OCI-LY1 (cell line): ENCODE measurements around the gene TAS1R2.

Source experiments
- H2AFZ ChIP-seq: fragments of 200-600 bp; sonication (generic), shearing (Covaris generic); 2 replicates; pipeline ENCODE4 v1.6.0; 2014; ENCODE audit warnings: antibody characterized with exemption, mild to moderate bottlenecking, low read length
- H3F3A ChIP-seq: fragments of 200-600 bp; sonication (generic), shearing (Covaris generic); 2 replicates; pipeline ENCODE4 v1.6.0; 2014; ENCODE audit warnings: mild to moderate bottlenecking, antibody characterized with exemption, low read length, moderate library complexity; ENCODE audit not compliant: insufficient read depth
- H3K27ac ChIP-seq: fragments of 200-600 bp; sonication (generic); 2 replicates; pipeline ENCODE4 v1.5.1; 2014; ENCODE audit warnings: low read length, mixed run types, mild to moderate bottlenecking, low read depth; ENCODE audit not compliant: poor library complexity, severe bottlenecking
- H3K27me3 ChIP-seq: fragments of 200-600 bp; sonication (generic); 2 replicates; pipeline ENCODE4 v1.6.0; 2014; ENCODE audit warnings: antibody characterized with exemption, mild to moderate bottlenecking, low read length, moderate library complexity; ENCODE audit not compliant: insufficient read depth
- H3K36me3 ChIP-seq: fragments of 200-600 bp; sonication (generic); 2 replicates; pipeline ENCODE4 v1.6.1; 2014; ENCODE audit warnings: mild to moderate bottlenecking, antibody characterized with exemption, low read length, moderate library complexity, mixed read lengths; ENCODE audit not compliant: insufficient read depth
- H3K4me1 ChIP-seq: fragments of 200-600 bp; sonication (generic); 2 replicates; pipeline ENCODE4 v1.5.1; 2014; ENCODE audit warnings: mild to moderate bottlenecking, low read length, moderate library complexity; ENCODE audit not compliant: insufficient read depth, severe bottlenecking
- H3K4me2 ChIP-seq: fragments of 200-600 bp; sonication (generic), shearing (Covaris generic); 2 replicates; pipeline ENCODE4 v1.6.1; 2014; ENCODE audit warnings: low read length
- H3K4me3 ChIP-seq: fragments of 200-600 bp; sonication (generic); 2 replicates; pipeline ENCODE4 v1.5.1; 2014; ENCODE audit warnings: low read length, low read depth, mild to moderate bottlenecking, mixed read lengths; ENCODE audit not compliant: poor library complexity, severe bottlenecking
- H3K79me2 ChIP-seq: fragments of 200-600 bp; shearing (Covaris generic); 2 replicates; pipeline ENCODE4 v1.6.1; 2016; ENCODE audit warnings: mixed run types, low read length, mixed read lengths; ENCODE audit not compliant: insufficient read depth
- H3K9ac ChIP-seq: fragments of 200-600 bp; sonication (generic), shearing (Covaris generic); 2 replicates; pipeline ENCODE4 v1.6.1; 2014; ENCODE audit warnings: mild to moderate bottlenecking, low read length, mixed read lengths
- H3K9me2 ChIP-seq: fragments of 200-600 bp; sonication (generic), shearing (Covaris generic); 2 replicates; pipeline ENCODE4 v1.6.1; 2014; ENCODE audit warnings: low read depth, mild to moderate bottlenecking, low read length, mixed read lengths
- H3K9me3 ChIP-seq: fragments of 200-600 bp; shearing (Covaris generic); 2 replicates; pipeline ENCODE4 v1.6.1; 2014; ENCODE audit warnings: low read length, mixed read lengths
- H4K20me1 ChIP-seq: fragments of 200-600 bp; sonication (generic), shearing (Covaris generic); 2 replicates; pipeline ENCODE4 v1.6.0; 2016; ENCODE audit warnings: mild to moderate bottlenecking, low read length; ENCODE audit not compliant: insufficient read depth
- CTCF ChIP-seq: fragments of 200-600 bp; sonication (generic), shearing (Covaris generic); IDR thresholded peaks from 2 replicates; pipeline ENCODE4 v1.5.1; 2017; ENCODE audit warnings: mild to moderate bottlenecking, antibody characterized with exemption, low read length, moderate library complexity, mixed read lengths
- EZH2 ChIP-seq: fragments of 200-600 bp; sonication (generic), shearing (Covaris generic); IDR thresholded peaks from 2 replicates; pipeline ENCODE4 v1.8.0; 2017; ENCODE audit warnings: borderline replicate concordance, mixed run types, mild to moderate bottlenecking, antibody characterized with exemption, low read length, moderate library complexity, mixed read lengths

TAS1R2 gene

GRCh38 chr1:18800258-18800657, 59.2 kb downstream of the TAS1R2 start:
- Histone ChIP-seq H3F3A (no peaks in the 10 kb centered on the region), H3K27ac (no peak overlapping the region), H3K79me2 (no peaks in the 10 kb centered on the region), H3K4me1 (no peaks in the 10 kb centered on the region), H2AFZ (no peak overlapping the region), H3K4me2 (no peak overlapping the region), H3K27me3 (no peaks in the 10 kb centered on the region), H3K36me3 (no peaks in the 10 kb centered on the region), H3K9me3 (no peaks in the 10 kb centered on the region), H3K9ac (no peak overlapping the region), H3K9me2 (no peaks in the 10 kb centered on the region), H3K4me3 (no peak overlapping the region), H4K20me1 (no peaks in the 10 kb centered on the region)
- no peak for TF ChIP-seq EZH2
- no peak for TF ChIP-seq CTCF

- Histone ChIP-seq H3K36me3 (no peaks in the 10 kb centered on the region), H3K4me2 (no peak overlapping the region), H3K4me1 (no peaks in the 10 kb centered on the region), H3K27me3 (no peaks in the 10 kb centered on the region), H2AFZ (no peak overlapping the region), H3K9me2 (no peaks in the 10 kb centered on the region), H3K79me2 (no peaks in the 10 kb centered on the region), H3F3A (no peaks in the 10 kb centered on the region), H3K9me3 (no peaks in the 10 kb centered on the region), H3K4me3 (no peak overlapping the region), H3K9ac (no peak overlapping the region), H4K20me1 (no peaks in the 10 kb centered on the region), H3K27ac (no peak overlapping the region)
- TF ChIP-seq EZH2 (no peak), CTCF (no peak)
These were observed 60.0 kb downstream of the TAS1R2 start for GRCh38 chr1:18799454-18799853.

- no peaks in the 10 kb centered on the region for H3K4me1 ChIP-seq
- no peak overlapping the region for H3K27ac ChIP-seq
- no peaks in the 10 kb centered on the region for H3K36me3 ChIP-seq
- no peaks in the 10 kb centered on the region for H4K20me1 ChIP-seq
- no peak overlapping the region for H3K4me2 ChIP-seq
- no peaks in the 10 kb centered on the region for H3K27me3 ChIP-seq
- no peaks in the 10 kb centered on the region for H3K79me2 ChIP-seq
- H3F3A ChIP-seq = no peaks in the 10 kb centered on the region
- no peaks in the 10 kb centered on the region for H3K9me2 ChIP-seq
- no peaks in the 10 kb centered on the region for H3K9me3 ChIP-seq
- H3K9ac ChIP-seq = no peak overlapping the region
- H2AFZ ChIP-seq = no peak overlapping the region
- no peak for TF ChIP-seq CTCF
- TF ChIP-seq EZH2 = no peak
- H3K4me3 ChIP-seq = no peak overlapping the region
These were observed 60.5 kb downstream of the TAS1R2 start for GRCh38 chr1:18798946-18799345.
